Measurements from ENCODE around the gene A2ML1. TPM values are rescaled to one million over a fixed set of nuclear protein-coding genes. Genes with fewer than 3 reads are reported as not detected.
"Not testable (repeated sequence)": the region's sequence is repeated elsewhere in the genome, so short reads cannot be mapped to it uniquely, and the experiment has no call there.

Gene A2ML1
- total RNA-seq, 1 experiment from 2014 or later, result not detected

GRCh38 chr12:8903646-8904045 lies 81.2 kb downstream of the A2ML1 start:
- no peak for DNase-seq (ENCODE audit: extremely low read depth, low read depth)

- no peak for DNase-seq (ENCODE audit: extremely low read depth, low read depth)
Observed at GRCh38 chr12:8904665-8905064, 82.2 kb downstream of the A2ML1 start.

GRCh38 chr12:8905546-8905945 lies 83.1 kb downstream of the A2ML1 start:
- DNase-seq (ENCODE audit: extremely low read depth, low read depth), result no peak

- no peak for DNase-seq (ENCODE audit: extremely low read depth, low read depth)
Observed at GRCh38 chr12:8906266-8907180, 84.1 kb downstream of the A2ML1 start.

GRCh38 chr12:8907513-8907912 lies 85.1 kb downstream of the A2ML1 start:
- DNase-seq (ENCODE audit: extremely low read depth, low read depth), result no peak

- no peak for DNase-seq (ENCODE audit: extremely low read depth, low read depth)
Observed at GRCh38 chr12:8909752-8910151, 87.3 kb downstream of the A2ML1 start.

GRCh38 chr12:8911606-8912268 lies 89.3 kb downstream of the A2ML1 start:
- no peak for DNase-seq (ENCODE audit: extremely low read depth, low read depth)

- no peak for DNase-seq (ENCODE audit: extremely low read depth, low read depth)
Observed at GRCh38 chr12:8912914-8913313, 90.5 kb downstream of the A2ML1 start.

GRCh38 chr12:8913702-8914032 lies 91.2 kb downstream of the A2ML1 start:
- DNase-seq (ENCODE audit: extremely low read depth, low read depth), result no peak

- DNase-seq (ENCODE audit: extremely low read depth, low read depth), result peak; percentile 45
Observed at GRCh38 chr12:8914033-8914715, 91.8 kb downstream of the A2ML1 start, which contains the start of gene PHC1. PHC1 (plus strand) TSS chr12:8914509; CDS start chr12:8917678, 3,169 bp downstream.

- DNase-seq (ENCODE audit: extremely low read depth, low read depth), result peak; percentile 2
Observed at GRCh38 chr12:8914716-8915526, 92.5 kb downstream of the A2ML1 start.

GRCh38 chr12:8916154-8916553 lies 93.7 kb downstream of the A2ML1 start:
- no peak for DNase-seq (ENCODE audit: extremely low read depth, low read depth)

GRCh38 chr12:8917031-8917430 lies 94.6 kb downstream of the A2ML1 start:
- no peak for DNase-seq (ENCODE audit: extremely low read depth, low read depth)

GRCh38 chr12:8917751-8918150 lies 95.3 kb downstream of the A2ML1 start:
- DNase-seq (ENCODE audit: extremely low read depth, low read depth), result no peak

GRCh38 chr12:8919643-8920042 lies 97.2 kb downstream of the A2ML1 start:
- not testable (repeated sequence) for DNase-seq (ENCODE audit: extremely low read depth, low read depth)

- DNase-seq (ENCODE audit: extremely low read depth, low read depth), result no peak
Observed at GRCh38 chr12:8922544-8922943, 100.1 kb downstream of the A2ML1 start.
